ENCODE measurements around the gene CACNA1C.

The CACNA1C gene

DNA sequence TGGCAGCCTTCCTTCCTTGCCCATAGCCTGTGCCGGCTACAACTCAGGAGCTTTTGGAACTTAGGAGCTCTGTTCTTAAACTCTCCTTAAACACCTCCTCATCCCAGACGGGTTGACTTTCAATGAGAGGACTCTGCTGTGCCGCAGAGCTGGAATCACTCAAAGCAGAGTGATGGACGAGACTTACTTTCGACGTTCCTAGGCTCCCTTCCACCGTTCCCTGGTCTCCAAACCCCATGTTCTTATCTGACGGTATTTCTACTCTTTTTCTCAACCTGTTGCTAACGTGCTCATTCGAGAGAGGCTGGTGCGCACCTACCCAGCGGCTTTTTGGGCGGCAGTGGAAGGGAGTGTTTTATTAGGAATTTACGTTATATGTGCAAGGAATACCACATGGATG, 232.7 kb downstream of the CACNA1C start:
- Histone ChIP-seq H3K9ac (no peak overlapping the region), H4K20me1 (ENCODE audit: insufficient read depth) (no peaks in the 10 kb centered on the region), H3K27me3 (ENCODE audit: insufficient read depth, low read depth) (no peaks in the 10 kb centered on the region), H3K4me1 (ENCODE audit: low read depth, poor library complexity, severe bottlenecking) (no peaks in the 10 kb centered on the region), H3K79me2 (ENCODE audit: insufficient read depth, low read depth) (no peaks in the 10 kb centered on the region), H3K36me3 (ENCODE audit: insufficient read depth) (no peaks in the 10 kb centered on the region), H2AFZ (ENCODE audit: low read depth) (no peak overlapping the region), H3K4me2 (no peak overlapping the region), H3K4me3 (IDR thresholded peaks at IDR 0.05; ENCODE audit: insufficient read depth, low read depth, low read length) (no peak overlapping the region), H3K27ac (no peak overlapping the region)
- TF ChIP-seq, protein P1, sequence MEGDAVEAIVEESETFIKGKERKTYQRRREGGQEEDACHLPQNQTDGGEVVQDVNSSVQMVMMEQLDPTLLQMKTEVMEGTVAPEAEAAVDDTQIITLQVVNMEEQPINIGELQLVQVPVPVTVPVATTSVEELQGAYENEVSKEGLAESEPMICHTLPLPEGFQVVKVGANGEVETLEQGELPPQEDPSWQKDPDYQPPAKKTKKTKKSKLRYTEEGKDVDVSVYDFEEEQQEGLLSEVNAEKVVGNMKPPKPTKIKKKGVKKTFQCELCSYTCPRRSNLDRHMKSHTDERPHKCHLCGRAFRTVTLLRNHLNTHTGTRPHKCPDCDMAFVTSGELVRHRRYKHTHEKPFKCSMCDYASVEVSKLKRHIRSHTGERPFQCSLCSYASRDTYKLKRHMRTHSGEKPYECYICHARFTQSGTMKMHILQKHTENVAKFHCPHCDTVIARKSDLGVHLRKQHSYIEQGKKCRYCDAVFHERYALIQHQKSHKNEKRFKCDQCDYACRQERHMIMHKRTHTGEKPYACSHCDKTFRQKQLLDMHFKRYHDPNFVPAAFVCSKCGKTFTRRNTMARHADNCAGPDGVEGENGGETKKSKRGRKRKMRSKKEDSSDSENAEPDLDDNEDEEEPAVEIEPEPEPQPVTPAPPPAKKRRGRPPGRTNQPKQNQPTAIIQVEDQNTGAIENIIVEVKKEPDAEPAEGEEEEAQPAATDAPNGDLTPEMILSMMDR (conservative IDR thresholded peaks at IDR 0.05; ENCODE audit: low read depth, low read length), result no peak

DNA sequence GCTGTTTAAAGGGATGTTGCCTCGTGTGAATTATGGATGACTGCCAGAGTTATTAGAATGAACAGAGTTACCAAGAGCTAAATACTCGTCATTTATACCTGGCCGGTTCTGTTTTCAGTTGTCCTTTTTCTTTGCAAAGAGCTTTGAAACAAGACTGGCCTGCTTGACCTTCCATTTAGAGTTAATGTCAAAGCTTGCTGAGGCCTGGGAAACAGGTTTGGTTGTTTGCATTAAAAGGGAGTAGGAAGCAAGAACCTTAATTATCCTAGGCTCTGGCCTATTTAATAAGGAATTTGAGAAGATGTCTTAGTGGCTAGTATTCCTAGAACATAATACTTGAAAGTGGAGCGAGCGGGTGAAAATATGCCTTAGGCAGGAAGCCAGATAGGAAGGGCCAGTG, 233.3 kb downstream of the CACNA1C start:
- H3K4me3 ChIP-seq (IDR thresholded peaks at IDR 0.05; ENCODE audit: insufficient read depth, low read depth, low read length), result no peak overlapping the region
- H3K4me1 ChIP-seq (ENCODE audit: low read depth, poor library complexity, severe bottlenecking), result no peaks in the 10 kb centered on the region
- TF ChIP-seq, protein P1 (conservative IDR thresholded peaks at IDR 0.05; ENCODE audit: low read depth, low read length), result no peak
- no peak overlapping the region for H2AFZ ChIP-seq (ENCODE audit: low read depth)
- no peak overlapping the region for H3K27ac ChIP-seq
- no peak overlapping the region for H3K4me2 ChIP-seq
- H4K20me1 ChIP-seq (ENCODE audit: insufficient read depth), result no peaks in the 10 kb centered on the region
- H3K27me3 ChIP-seq (ENCODE audit: insufficient read depth, low read depth), result no peaks in the 10 kb centered on the region
- no peaks in the 10 kb centered on the region for H3K79me2 ChIP-seq (ENCODE audit: insufficient read depth, low read depth)
- no peak overlapping the region for H3K9ac ChIP-seq
- H3K36me3 ChIP-seq (ENCODE audit: insufficient read depth), result no peaks in the 10 kb centered on the region

DNA sequence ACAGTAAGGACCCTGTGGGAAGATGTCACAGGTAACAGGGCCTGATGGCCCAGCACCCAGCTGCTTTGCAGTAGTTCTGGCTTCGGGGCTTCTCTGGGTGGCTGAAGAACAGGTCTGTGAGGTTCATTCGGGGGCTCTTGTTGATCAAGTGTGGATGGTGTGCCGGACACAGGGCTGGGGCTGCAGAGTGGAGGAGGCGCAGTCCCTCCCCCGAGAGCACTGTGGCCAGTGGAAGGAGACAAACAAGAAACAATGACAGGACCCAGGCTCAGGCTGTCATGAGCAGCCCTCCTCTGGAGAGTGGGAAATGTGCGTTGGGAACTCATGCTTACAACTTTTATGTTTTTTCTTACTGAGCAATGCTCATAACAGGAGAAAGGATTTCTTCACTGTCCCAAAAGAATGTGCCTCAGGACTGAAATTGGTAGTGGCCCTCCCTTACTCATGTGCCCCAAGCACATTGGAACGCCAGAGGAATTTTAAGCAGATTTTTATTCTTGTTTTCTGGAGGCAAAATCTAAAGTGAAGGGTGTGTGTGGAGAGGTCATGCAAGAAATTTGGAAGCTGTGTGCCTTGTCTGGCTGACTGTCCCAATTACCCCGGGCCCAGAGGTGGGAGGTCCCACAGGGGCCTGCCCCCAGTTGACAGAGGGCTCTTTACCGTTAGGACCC, 233.8 kb downstream of the CACNA1C start:
- Histone ChIP-seq H3K9ac (no peak overlapping the region), H3K27ac (no peak overlapping the region), H4K20me1 (ENCODE audit: insufficient read depth) (no peaks in the 10 kb centered on the region), H2AFZ (ENCODE audit: low read depth) (no peak overlapping the region), H3K4me2 (no peak overlapping the region), H3K36me3 (ENCODE audit: insufficient read depth) (no peaks in the 10 kb centered on the region), H3K4me1 (ENCODE audit: low read depth, poor library complexity, severe bottlenecking) (no peaks in the 10 kb centered on the region), H3K4me3 (IDR thresholded peaks at IDR 0.05; ENCODE audit: insufficient read depth, low read depth, low read length) (no peak overlapping the region), H3K79me2 (ENCODE audit: insufficient read depth, low read depth) (no peaks in the 10 kb centered on the region), H3K27me3 (ENCODE audit: insufficient read depth, low read depth) (no peaks in the 10 kb centered on the region)
- TF ChIP-seq, protein P1 (conservative IDR thresholded peaks at IDR 0.05; ENCODE audit: low read depth, low read length), result no peak

DNA sequence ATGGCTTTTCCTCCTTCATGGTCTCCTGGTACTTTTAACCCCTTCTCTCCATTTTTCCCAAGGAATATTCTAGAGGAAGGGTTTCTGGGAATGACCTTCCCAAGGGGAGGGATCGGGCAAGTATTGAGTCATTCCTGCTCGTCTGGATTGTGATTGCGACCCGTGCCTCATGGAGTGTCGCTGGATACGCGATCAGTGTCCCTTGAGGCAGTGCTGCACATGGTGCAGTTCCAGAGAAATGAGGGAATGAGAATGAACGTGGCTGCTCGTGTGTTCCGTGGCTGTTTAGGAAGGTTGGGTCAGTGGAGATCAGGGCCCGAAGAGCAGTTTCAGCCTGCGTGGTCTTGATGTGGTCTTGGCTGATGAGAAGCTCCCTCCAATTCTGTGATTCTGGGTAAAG, 234.4 kb downstream of the CACNA1C start:
- H3K4me2 ChIP-seq, result no peak overlapping the region
- no peak overlapping the region for H3K9ac ChIP-seq
- no peak overlapping the region for H2AFZ ChIP-seq (ENCODE audit: low read depth)
- H3K27ac ChIP-seq, result no peak overlapping the region
- no peaks in the 10 kb centered on the region for H3K36me3 ChIP-seq (ENCODE audit: insufficient read depth)
- no peaks in the 10 kb centered on the region for H3K27me3 ChIP-seq (ENCODE audit: insufficient read depth, low read depth)
- no peaks in the 10 kb centered on the region for H4K20me1 ChIP-seq (ENCODE audit: insufficient read depth)
- H3K79me2 ChIP-seq (ENCODE audit: insufficient read depth, low read depth), result no peaks in the 10 kb centered on the region
- H3K4me1 ChIP-seq (ENCODE audit: low read depth, poor library complexity, severe bottlenecking), result no peaks in the 10 kb centered on the region
- TF ChIP-seq, protein P1 (conservative IDR thresholded peaks at IDR 0.05; ENCODE audit: low read depth, low read length), result no peak
- no peak overlapping the region for H3K4me3 ChIP-seq (IDR thresholded peaks at IDR 0.05; ENCODE audit: insufficient read depth, low read depth, low read length)
